SIG-M5 treated with dmso at 0.1 percent for 504 hours (cell line): Measurements from ENCODE around the gene ADARB2.

Experiments used
- DNase-seq: peaks from one replicate; lab custom pipeline; 2025; ENCODE audit not compliant: unreplicated experiment; lab: John Stamatoyannopoulos, UW

The ADARB2 gene

GRCh38 chr10:1128115-1128514, 609.2 kb downstream of the ADARB2 start:
- DNase-seq = no peak

DNA sequence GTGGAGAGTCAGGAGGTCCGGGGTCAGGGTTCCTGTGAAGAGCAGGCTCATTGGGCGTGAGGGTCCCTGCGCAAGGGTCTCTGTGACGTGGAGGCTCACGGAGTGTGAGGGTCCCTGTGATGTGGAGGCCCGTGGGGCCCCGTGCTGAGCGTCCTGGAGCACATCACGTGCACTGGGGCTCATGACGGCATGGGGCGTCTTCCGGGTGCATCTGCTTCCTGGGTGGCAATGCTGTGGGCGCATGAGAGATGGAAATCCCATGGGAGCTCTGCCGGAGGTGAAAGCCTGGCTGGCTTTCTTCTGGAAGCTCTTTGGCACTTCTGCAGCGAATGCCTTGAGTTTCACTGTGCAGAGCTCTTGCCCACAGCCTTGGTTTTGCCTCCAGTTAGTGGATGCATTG, 609.7 kb downstream of the ADARB2 start:
- DNase-seq = no peak
